NCI-H460 (cell line): ENCODE data around the gene RASD2. TPM values are rescaled to one million over a fixed set of nuclear protein-coding genes. Genes with fewer than 3 reads are reported as not detected.

Experiments
- DNase-seq: peaks from one replicate; pipeline ENCODE4 v3.0.0-alpha.2; 2016; ENCODE audit warnings: low read depth; ENCODE audit errors: extremely low read depth
- total RNA-seq: library from RNA; depleted of rRNA; stranded (reverse); fragments of >200 nt; shearing (Covaris generic); gene quantifications from 2 replicates; pipeline ENCODE4 v1.2.3, GENCODE V29; 2014

The RASD2 gene
- total RNA-seq, 1 experiment from 2014 or later: 0.02 TPM

GRCh38 chr22:35558031-35558430, 17.4 kb downstream of the RASD2 start:
- DNase-seq: no peak

DNA sequence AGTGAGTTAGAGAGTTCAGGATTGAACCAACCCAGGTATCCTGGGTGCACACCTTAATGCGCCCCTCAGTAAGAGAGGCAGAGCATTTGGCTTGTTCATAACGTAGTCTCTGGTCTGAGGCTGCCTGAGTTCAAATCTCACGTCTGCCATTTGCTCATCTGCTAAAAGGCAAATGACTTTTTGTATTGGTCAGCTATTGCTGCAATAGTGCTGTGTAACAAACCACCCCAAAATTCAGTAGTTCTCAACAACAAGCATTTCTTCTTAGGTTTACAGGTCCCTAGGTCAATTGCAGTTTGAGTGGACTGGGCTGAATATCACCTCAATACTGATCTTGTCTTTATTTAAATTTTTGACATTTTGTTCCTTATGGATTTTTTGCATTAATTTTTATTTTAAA, 18.1 kb downstream of the RASD2 start:
- DNase-seq: no peak

DNA sequence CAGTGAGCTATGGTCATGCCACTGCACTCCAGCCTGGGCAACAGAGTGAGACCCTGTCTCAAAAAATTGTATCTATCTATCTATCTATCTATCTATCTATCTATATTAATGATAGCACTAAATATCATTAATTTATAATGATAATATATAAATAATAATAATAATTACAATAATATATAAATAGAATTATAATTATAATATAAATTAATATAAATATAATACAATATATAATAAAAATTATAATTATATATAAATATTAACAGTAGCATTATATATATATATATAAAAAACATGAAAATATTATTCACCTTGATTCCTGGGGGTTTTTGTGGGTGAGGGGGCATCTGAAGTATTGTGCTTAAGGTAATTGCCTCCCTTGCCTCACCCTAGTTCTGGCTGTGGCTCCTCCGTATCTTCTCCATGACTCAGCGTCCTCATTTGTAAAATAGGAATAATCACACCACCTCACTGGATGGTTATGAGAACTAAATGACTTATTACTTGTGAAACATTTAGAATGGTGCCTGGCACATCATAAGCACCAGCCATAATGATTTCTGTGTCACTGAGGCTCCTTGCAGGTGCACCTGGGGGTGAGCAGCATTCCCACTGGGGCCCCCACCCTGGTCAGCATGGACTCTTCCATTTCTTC, 18.8 kb downstream of the RASD2 start:
- DNase-seq: no peak

GRCh38 chr22:35560366-35560765, 19.7 kb downstream of the RASD2 start:
- no peak for DNase-seq

DNA sequence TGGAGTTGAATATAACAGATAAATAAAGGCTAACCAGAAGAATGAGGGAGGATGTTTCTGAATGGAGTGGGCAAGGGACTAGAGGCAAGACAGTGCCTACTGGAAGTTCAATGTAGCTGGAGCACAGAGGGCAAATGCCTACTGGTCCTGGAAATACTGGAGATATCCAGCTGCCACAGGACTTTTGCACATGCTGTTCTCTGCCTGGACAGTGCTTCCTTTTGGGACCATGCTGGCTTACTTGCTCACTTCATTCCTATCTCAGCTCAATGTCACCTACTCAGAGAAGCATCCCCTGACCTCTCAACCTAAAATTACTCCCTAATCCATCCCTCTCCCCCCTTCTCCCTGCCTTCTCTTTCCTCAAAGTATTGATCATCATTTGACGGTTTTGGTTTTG, 20.2 kb downstream of the RASD2 start:
- no peak for DNase-seq

DNA sequence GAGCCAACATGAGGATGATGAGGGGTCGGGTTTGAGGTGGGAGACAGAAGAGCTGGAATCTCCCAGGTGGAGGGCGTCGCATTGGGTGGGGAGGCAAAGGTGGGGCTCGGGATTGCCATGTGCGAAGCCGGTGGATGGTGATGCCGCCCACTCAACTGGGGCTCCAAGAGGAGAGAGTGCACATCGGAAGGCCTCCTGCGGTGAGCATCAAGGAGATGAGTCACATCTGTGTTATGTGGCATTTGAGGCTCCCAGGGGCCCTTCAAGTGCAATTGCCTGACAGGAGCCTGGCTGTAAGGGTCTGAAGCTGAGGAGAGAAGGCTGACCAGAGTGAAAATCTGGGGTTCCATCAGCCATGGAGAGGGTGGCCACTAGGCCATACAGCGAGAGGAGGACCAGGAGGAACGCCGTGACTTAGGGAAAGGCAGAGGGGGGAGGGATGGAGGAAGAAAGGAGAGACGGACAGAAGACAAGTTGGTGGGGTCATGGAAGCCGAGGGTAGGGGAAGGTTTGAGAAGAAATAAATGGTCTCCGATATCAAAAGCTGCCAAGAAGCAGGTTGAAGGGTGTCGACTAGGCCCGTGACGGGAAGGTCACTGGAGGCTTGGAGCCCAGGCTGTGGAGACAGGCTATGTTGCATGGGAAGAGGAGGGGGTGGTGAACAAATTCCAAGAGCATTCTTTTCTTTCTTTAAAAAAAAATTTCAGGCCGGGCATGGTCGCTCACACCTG, 21.3 kb downstream of the RASD2 start:
- peak; percentile 37 for DNase-seq

GRCh38 chr22:35563211-35563610, 22.6 kb downstream of the RASD2 start:
- no peak for DNase-seq

DNA sequence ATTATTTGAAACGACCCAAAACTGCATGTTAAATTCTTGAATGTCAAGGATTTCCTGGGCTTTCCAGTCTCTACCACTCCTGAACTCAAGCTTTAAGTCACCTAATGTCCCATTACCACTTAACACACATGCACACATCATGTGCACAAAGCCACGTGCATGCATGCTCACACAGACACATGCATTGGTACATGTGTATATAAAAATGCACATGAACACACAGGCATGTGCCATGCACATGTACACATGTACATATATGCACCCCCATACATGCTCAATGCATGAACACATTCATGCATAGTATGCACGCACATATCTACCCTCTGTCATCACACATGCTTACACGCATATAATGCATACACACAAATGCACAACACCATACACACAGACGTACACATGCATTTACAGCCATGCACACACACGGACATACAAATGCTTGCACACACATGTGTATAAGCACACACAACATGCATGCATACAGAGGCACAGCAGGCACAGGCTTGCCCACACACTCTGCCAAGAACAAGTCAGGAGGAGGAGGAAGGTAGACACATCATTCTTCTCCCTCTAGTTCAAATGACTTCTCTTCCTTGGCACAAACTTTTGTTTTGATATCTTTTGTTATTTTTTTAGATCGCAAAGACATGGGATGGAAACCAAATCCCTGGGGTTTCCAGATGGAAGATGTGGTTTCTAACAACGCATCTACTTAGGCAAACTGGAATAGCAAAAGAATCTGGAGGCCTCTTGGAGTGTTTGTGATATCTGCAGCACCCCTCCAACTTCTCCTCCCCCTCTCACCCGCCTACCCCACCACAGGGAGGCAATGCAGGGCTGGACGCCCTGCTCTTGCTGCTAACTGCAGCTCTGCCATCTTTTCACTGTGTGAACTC, 24.6 kb downstream of the RASD2 start:
- DNase-seq: no peak

DNA sequence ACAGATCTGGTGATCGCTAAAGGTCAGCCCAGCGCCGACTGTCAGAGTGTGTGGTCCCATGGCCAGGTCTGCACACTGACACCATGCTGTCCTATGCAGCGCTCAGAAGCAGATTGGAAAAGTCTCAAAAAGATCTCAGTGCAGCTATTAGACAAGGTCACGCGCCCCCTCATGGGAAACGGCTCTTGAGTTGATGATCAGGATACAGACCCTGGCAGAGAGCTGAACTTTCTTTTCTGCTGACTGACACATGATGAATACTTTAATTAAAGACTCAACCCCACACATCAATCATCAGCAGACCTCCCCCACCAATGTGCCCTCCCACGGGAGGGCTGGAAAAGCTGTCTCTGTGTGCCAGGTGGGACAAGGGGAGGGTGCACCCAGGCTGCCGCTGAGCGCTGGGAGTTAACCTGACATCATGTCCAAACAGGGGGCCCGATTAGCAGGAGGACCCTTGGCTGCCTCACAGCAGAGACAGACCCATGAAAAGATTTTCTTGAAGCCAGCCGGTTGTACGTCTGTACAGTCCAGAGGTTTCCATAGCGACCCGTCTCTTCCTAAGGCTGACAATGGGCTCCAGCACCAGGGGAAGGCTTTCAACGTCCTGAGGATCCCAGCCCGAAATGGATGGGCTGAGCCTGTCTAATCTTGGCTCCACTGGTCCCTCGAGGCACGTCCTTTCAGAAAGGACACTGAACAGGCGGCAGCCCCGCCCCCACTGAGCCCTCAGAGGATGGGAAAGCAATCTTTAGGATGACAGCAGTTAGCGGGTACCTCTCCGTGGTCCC, 26.9 kb downstream of the RASD2 start:
- DNase-seq: no peak

GRCh38 chr22:35568751-35569739, 28.4 kb downstream of the RASD2 start:
- DNase-seq: no peak

DNA sequence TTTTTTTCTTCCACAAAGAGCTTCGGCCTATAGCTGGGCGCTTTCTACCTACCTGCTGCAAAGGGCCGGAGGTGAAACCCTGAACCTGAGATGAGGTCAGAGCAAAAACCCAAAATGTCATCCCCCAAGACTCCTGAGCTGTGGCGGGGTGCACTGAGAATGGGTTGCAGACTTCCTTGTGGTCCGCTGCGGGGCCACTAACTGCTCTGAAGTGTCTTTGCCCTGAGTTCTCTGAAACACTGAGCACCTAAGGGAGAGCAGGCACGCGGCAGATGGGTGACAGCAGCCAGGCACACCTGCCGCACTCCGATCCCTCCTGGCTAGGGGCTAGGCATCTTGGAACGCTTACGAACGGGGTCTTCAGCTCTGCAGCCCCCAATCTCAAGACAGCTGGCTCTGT, 29.3 kb downstream of the RASD2 start:
- no peak for DNase-seq

DNA sequence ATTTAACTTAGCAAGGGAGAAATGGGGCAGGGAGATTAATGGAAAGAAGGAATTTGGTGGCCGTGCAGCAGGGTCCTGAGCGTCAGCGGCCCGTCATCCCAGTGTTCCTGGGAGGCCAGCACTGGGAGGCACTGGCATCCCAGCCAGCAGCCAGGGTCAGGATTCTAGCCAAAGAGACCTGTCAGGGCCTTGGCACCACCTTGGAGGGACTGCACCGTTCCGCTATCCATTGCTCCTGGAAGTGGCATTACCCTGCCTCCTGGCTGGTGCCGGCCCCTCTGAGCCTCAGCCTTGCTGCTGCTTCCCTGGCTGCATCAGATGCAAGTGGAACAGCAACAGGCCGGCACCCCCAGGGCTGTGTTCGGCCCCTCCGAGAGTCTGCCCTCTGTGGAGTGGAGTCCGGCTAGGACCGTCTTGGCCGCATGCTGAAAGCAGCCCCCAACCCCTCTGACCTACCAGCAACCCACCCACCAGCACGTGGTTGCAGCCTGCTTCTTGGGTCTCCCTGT, 30.1 kb downstream of the RASD2 start:
- no peak for DNase-seq

- DNase-seq: no peak
These were observed 31.9 kb downstream of the RASD2 start for GRCh38 chr22:35572556-35572955.

GRCh38 chr22:35575116-35575748, 34.6 kb downstream of the RASD2 start:
- no peak for DNase-seq

DNA sequence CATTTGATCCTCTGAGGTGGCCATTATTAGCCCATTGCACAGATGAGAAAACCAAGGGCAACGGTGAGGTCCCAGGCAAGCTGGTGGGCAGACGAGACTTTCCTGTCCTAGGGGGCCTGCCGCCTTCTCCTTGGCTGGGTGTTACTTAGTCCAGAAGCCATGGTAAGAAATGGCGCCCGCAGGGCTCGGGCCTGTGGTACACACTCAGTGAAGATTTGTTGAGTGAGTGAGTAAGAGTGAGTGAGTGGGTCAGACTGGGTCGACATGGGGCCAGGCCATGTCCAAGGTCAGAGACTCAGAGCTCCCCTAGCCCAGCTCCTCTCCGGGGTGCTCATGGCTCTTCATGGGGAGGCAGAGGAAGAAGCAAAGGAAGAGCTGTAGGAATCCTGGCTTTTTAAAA, 36.0 kb downstream of the RASD2 start:
- no peak for DNase-seq

GRCh38 chr22:35577799-35578659, 37.4 kb downstream of the RASD2 start:
- DNase-seq: no peak

- no peak for DNase-seq
These were observed 38.4 kb downstream of the RASD2 start for GRCh38 chr22:35578836-35579575.
